Caki2 (cell line): ENCODE results near the gene HELZ2. TPM values are rescaled to one million over a fixed set of nuclear protein-coding genes. Genes with fewer than 3 reads are reported as not detected.
"Not testable (repeated sequence)": the region's sequence is repeated elsewhere in the genome, so short reads cannot be mapped to it uniquely, and the experiment has no call there.

ENCODE experiments used
- DNase-seq: peaks from one replicate; pipeline ENCODE4 v3.0.0-alpha.2; 2015; ENCODE audit warnings: low read depth
- in situ Hi-C: cut with HindIII; loops from 2 replicates; pipeline ENCODE4 v1.10.0; 2016; ENCODE audit warnings: low sequenced_read_pairs, low pct_unique_long_range_greater_than_20kb, mixed read lengths
- total RNA-seq: library from RNA; depleted of rRNA; stranded (reverse); fragments of >200 nt; shearing (Covaris generic); gene quantifications from 2 replicates; pipeline ENCODE4 v1.2.3, GENCODE V29; 2014; ENCODE audit warnings: low replicate concordance

The HELZ2 gene
- total RNA-seq, 1 experiment from 2014 or later: 26.3 TPM

DNA sequence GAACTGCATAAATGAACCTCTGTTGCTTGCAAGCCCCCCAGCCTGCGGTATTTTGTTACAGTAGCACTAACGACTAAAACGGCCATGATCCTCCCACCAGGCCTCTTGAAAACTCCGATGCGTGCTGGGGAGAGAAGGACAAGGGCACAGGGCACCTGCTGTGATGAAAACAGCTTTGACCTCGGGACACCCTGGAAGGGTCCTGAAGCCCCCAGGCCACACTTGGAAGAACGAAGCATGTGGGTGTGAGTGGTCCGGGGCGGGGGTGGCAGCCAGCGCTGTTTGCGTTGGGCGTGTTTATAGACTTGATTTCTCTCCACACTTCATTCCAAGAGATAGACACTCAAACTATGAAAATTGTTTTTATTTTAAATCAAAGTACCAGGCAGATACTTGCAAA lies 13.2 kb upstream of the HELZ2 start:
- DNase-seq: no peak
- in situ Hi-C loops: loop anchor here (25.0 kb wide), 1 partner anchor 300 kb away; the partner anchor contains the start of gene COL20A1

GRCh38 chr20:63586797-63587196 lies 12.8 kb upstream of the HELZ2 start:
- in situ Hi-C loops: loop anchor here (25.0 kb wide), 1 partner anchor 299 kb away; the partner anchor contains the start of gene COL20A1

GRCh38 chr20:63585616-63586565 lies 11.9 kb upstream of the HELZ2 start:
- in situ Hi-C loops: loop anchor here (25.0 kb wide), 1 partner anchor 299 kb away; the partner anchor contains the start of gene COL20A1
- DNase-seq: no peak

More at GRCh38 chr20:63586797-63587196, 12.8 kb upstream of the HELZ2 start:
- DNase-seq: no peak

- in situ Hi-C loops: loop anchor here (25.0 kb wide), 1 partner anchor 295 kb away; the partner anchor contains the start of gene COL20A1
- no peak for DNase-seq
Observed at GRCh38 chr20:63582382-63583063, 8.5 kb upstream of the HELZ2 start.

DNA sequence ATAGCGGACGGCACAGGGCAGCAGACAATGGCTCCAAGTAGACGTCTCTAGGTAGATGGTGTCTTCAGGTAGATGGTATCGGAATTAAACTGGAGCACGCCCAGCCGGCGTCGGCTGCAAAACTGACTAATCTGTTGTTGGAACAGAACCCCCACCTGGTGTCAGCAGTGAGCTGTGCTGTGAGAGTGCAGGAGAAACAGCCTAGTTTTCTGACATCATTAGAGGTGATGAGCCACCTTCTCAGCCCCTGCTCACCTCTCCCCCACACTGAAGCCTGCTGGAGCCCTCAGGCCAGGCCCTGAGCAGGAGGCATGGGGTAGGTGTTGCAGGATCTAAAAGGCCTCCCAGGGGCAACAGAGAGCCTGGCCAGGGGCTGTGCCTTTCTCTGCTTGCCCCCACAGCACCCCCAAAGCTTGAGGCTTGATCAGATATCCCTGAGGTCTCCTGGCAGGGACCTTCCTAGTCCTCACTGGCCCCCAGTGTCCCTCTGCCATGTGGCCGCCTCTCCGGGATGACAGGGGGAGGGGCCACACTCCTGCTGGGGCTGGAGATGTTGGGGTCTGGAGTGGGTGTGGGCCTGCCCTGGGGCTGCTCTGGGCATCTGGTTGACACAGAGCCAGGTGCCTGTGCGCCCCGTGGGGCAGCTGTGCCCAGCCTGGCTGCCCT lies 6.9 kb upstream of the HELZ2 start:
- peak; percentile 46 for DNase-seq
- in situ Hi-C loops: loop anchor here (25.0 kb wide), 1 partner anchor 294 kb away; the partner anchor contains the start of gene COL20A1

DNA sequence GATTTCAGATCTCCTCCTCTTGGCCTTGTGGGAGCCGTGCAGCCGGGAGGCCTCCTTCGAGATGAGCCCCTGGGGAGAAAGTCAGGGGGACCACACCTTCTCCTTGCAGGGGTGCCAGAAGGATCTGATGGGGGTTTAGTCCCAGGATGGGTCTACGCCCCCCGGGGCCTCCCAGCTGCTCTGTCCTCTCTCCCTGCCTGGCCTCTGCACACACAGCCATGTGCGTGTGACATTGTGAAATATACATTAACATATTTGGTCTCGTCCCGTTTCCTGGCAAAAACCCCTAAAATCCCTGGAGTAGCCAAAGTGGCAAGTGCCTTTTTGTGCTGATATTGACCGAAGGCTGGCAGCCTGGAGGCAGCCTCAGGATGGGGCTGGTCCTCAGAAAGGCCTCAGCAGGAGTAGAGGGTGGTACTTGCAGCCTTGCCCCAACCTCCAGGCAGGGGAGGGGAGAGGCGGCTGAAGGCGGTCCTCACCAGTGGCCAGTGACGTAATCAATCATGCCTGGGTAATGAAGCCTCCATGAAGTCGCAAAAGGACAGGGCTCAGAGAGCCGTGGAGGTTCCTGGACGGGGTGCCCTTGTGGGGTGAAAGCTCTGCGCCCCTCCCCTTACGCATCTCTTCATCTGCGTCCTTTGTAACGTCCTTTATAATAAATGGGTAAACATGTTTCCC lies 5.1 kb upstream of the HELZ2 start:
- in situ Hi-C loops: loop anchor here (25.0 kb wide), 1 partner anchor 292 kb away; the partner anchor contains the start of gene COL20A1
- no peak for DNase-seq

DNA sequence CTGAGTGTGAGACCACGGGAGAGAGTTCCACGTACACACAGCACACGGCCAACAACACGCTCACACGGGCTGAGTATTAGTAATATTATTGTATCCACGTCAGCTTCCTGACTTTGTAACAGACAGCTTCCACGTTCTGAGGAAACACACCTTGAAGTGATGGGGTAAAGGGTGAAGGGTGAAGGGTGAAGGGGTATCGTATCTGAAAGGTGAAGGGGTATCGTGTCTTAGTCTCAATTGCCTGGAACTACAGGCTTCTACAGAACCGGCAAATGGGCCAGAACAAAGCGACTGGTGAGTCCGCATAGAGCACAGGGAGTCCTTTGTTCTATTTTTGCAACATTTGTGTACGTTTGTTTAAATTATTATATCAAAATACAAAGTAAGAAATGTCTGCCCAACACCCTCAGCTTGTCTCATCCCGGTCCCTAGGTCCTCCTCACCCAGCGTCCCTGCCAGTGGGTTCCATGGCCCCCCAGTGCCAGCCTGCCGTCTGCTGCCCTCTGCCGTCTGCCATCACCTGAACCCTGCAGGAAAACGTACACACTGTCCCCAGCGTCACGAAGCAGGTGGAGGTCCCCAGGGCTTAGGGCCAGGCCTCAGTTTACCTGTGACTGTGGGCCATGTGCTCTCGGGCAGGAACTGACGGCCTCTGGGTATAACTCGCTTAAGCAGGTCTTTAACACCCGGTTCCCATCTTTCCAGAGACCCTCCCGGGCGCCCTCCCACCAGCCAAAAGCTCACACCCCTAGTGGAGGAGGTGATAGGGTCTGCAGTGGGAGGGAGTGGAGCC lies 4.4 kb upstream of the HELZ2 start:
- in situ Hi-C loops: loop anchor here (25.0 kb wide), 1 partner anchor 291 kb away; the partner anchor contains the start of gene COL20A1

DNA sequence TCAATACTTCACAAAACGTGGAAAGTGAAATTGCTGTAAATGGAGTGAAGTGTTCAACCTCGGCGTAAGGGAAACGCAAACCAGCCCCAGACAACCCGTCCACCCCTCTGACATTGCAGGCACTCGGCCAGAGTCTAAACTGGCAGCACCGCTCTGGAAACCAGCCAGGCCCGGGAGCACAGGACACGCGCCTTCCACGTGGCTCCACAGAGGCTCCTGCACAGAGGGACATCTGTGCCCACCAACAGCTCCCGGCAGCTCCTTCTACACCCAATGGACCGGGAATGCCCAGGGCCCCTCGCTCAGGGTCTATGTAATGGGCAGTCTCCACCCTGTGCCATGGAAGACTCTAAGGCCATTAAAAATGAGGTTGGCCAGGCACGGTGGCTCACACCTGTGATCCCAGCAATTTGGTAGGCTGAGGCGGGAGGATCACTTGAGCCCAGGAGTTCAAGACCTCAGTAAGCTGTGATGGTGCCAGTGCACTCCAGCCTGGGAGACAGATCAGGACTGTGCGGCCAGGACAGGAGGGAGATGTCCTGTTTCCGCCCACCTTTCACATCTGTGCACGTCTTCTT lies 3.4 kb upstream of the HELZ2 start:
- in situ Hi-C loops: loop anchor here (25.0 kb wide), 1 partner anchor 290 kb away; the partner anchor contains the start of gene COL20A1
- no peak for DNase-seq

More for the DNA sequence above, 4.4 kb upstream of the HELZ2 start:
- DNase-seq: no peak

- in situ Hi-C loops: loop anchor here (25.0 kb wide), 1 partner anchor 289 kb away; the partner anchor contains the start of gene COL20A1
- no peak for DNase-seq
Observed at GRCh38 chr20:63576311-63576710, 2.3 kb upstream of the HELZ2 start.

DNA sequence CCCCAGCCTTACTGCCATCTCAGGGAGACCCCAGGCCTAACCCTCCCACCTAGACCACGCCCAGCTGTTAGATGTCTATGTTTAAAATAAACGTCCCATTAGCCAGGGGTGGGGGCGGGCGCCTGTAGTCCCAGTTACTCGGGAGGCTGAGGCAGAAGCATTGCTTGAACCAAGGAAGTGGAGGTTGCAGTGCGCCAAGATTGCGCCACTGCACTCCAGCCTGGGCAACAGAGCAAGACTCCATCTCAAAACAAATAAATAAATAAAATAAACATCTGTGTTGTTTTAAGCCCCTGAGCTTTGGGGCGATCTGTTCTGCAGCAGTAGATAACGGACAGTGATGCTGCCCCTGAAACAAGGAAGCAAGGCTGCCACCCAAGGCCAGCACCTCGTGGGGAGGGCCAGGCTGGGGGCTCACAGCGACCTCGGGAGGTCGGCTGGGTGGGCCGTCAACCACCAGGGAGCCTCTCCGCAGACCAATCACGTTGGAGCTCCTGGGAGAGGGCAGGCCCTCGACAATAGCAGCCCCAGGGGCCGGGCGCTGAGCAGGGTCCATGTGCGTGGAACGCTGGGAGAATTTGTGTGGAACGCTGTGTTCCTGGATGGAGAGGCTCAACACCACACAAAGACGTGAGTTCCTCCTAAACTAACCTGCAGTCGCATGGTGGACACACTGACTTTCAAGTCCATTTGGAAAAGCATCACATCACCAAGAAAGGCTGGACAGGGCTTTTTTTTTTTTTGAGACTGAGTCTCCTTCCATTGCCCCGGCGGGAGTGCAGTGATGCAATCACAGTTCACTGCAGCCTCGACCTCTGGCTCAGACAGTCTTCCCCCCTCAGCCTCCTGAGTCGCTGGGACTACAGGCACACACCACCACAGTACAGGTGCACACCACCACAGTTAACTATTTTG lies 1.0 kb upstream of the HELZ2 start:
- DNase-seq: no peak
- in situ Hi-C loops: loop anchor here (25.0 kb wide), 1 partner anchor 288 kb away; the partner anchor contains the start of gene COL20A1

GRCh38 chr20:63573647-63574131 lies 350 bp downstream of the HELZ2 start:
- in situ Hi-C loops: no loop called here

GRCh38 chr20:63572788-63573646 lies 1.0 kb downstream of the HELZ2 start:
- DNase-seq: peak; percentile 29
- in situ Hi-C loops: no loop called here

More at GRCh38 chr20:63573647-63574131, 350 bp downstream of the HELZ2 start:
- DNase-seq: no peak

GRCh38 chr20:63572071-63572787 lies 1.8 kb downstream of the HELZ2 start:
- in situ Hi-C loops: no loop called here
- DNase-seq: no peak

DNA sequence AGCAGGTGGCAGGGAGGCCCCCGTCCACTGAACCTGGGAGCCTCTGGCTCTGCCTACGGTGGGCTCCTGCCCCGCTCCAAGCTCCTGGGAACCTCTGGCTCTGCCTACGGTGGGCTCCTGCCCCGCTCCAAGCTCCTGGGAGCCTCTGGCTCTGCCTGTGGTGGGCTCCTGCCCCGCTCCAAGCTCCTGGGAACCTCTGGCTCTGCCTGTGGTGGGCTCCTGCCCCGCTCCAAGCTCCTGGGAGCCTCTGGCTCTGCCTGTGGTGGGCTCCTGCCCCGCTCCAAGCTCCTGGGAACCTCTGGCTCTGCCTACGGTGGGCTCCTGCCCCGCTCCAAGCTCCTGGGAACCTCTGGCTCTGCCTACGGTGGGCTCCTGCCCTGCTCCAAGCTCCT lies 3.0 kb downstream of the HELZ2 start:
- DNase-seq, in situ Hi-C loops: not testable (repeated sequence)
